ENCODE data around the gene TAAR5.
"Not testable (repeated sequence)": the region's sequence is repeated elsewhere in the genome, so short reads cannot be mapped to it uniquely, and the experiment has no call there.

TAAR5 gene

GRCh38 chr6:132589454-132589853, at the start of gene TAAR5:
TSS of gene TAAR5 (minus strand) at chr6:132589741. CDS start at chr6:132589686, 55 bp downstream.
- no peak for DNase-seq

GRCh38 chr6:132637135-132637534, 47.6 kb upstream of the TAAR5 start:
- not testable (repeated sequence) for DNase-seq

GRCh38 chr6:132635906-132636305, 46.4 kb upstream of the TAAR5 start:
- not testable (repeated sequence) for DNase-seq

- DNase-seq: not testable (repeated sequence)
Measured at GRCh38 chr6:132635288-132635687, 45.7 kb upstream of the TAAR5 start.

GRCh38 chr6:132634796-132635195, 45.3 kb upstream of the TAAR5 start:
- no peak for DNase-seq

- no peak for DNase-seq
Measured at GRCh38 chr6:132633362-132633761, 43.8 kb upstream of the TAAR5 start.

- no peak for DNase-seq
Measured at GRCh38 chr6:132624175-132624574, 34.6 kb upstream of the TAAR5 start, which contains the start of gene TAAR2. TSS of gene TAAR2 (minus strand) at chr6:132624275. CDS start at chr6:132624275, 0 bp downstream.

GRCh38 chr6:132623106-132623845, 33.7 kb upstream of the TAAR5 start:
- no peak for DNase-seq

- DNase-seq: peak; percentile 48
Measured at GRCh38 chr6:132616677-132617076, 27.1 kb upstream of the TAAR5 start.

- DNase-seq: peak; percentile 79
Measured at GRCh38 chr6:132614554-132614953, 25.0 kb upstream of the TAAR5 start.

GRCh38 chr6:132612449-132613108, 23.0 kb upstream of the TAAR5 start:
- DNase-seq: peak; percentile 69

GRCh38 chr6:132611616-132612015, 22.1 kb upstream of the TAAR5 start:
- no peak for DNase-seq

- DNase-seq: no peak
Measured at GRCh38 chr6:132607544-132608233, 18.1 kb upstream of the TAAR5 start.

GRCh38 chr6:132604635-132605152, 15.2 kb upstream of the TAAR5 start:
- DNase-seq: no peak

- not testable (repeated sequence) for DNase-seq
Measured at GRCh38 chr6:132600900-132601299, 11.4 kb upstream of the TAAR5 start.

GRCh38 chr6:132598473-132598872, 8.9 kb upstream of the TAAR5 start:
- peak; percentile 79 for DNase-seq

GRCh38 chr6:132596201-132596600, 6.7 kb upstream of the TAAR5 start:
- no peak for DNase-seq

GRCh38 chr6:132592855-132593254, 3.3 kb upstream of the TAAR5 start:
- no peak for DNase-seq

GRCh38 chr6:132590362-132590761, 821 bp upstream of the TAAR5 start:
- no peak for DNase-seq

- DNase-seq: no peak
Measured at GRCh38 chr6:132587424-132587823, 2.1 kb downstream of the TAAR5 start.

- DNase-seq: no peak
Measured at GRCh38 chr6:132584698-132585097, 4.8 kb downstream of the TAAR5 start.

- DNase-seq: no peak
Measured at GRCh38 chr6:132571774-132572173, 17.8 kb downstream of the TAAR5 start.

GRCh38 chr6:132570221-132570777, 19.2 kb downstream of the TAAR5 start, which contains the start of gene TAAR6:
TSS of gene TAAR6 (plus strand) at chr6:132570322. CDS start at chr6:132570322, 0 bp downstream.
- no peak for DNase-seq

All from OCI-M1 (cell line).